CD4-positive, alpha-beta T cell treated with Interleukin-17A for 1 hour (primary cell): Measurements from ENCODE around the gene E2F4.
A peak's percentile ranks its signal among the peaks of the same experiment; 100 is the strongest.

Source experiments
- DNase-seq: peaks from one replicate; pipeline ENCODE4 v3.0.0-alpha.2; 2020

E2F4 gene

GRCh38 chr16:67212766-67213165 is 20.8 kb downstream of the E2F4 start:
- DNase-seq, result no peak

DNA sequence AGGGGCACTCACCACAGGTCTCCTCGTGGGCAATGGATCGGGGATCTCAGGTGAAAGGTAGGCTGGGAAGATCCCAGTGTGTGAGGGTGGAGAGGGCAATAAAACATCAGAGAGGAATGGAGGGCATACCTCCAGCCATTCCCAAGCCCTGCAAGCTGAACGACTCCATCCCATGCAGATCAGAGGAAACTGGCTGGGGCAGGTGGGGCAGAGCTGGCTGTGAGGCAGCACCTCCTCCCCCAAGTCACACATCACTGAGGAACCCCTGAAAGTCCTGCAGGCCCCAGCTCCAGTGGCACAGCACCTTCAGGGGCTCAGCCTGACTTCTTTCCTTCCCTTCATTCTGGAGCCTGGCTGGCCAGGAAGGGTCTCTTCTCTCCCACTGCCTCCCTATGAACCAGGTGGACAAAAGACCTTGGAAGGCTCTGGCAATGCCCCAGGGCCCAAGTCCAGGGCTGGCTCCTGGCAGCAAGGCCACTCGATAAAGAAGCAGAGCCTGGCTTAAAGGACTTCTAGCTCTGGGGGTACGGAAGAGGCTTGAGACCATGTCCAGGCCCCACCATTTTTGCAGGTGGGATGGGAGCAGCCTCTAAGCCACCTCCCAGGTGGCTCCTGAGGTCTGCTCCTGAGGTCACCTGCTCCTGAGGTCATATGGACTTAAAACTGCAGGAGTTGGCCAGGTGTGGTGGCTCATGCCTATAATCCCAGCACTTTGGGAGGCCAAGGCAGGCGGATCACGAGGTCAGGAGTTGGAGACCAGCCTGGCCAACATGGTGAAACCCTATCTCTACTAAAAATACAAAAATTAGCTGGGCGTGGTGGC is 21.5 kb downstream of the E2F4 start:
- DNase-seq, result no peak

DNA sequence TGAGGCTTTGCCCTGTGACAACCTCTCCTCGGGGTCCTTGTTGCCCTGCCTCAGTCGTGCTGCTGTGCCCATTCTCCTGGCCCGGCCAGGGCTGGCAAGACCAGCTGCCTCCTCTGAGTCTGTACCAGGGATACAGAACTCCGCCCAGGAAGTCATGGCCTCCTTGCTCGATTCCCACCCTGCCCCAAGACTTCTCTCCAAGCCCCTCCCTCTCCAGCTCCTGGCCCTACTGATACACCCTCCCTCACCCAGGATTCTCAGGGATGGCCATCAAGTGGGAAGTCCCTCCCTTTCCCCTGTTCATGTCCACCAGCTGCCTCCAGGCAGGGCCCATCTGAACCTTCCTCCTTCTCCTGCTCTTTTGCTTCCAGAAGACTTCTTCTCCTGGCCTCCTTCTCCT is 23.8 kb downstream of the E2F4 start:
- no peak for DNase-seq

- no peak for DNase-seq
These were observed 24.9 kb downstream of the E2F4 start for GRCh38 chr16:67216612-67217490.

DNA sequence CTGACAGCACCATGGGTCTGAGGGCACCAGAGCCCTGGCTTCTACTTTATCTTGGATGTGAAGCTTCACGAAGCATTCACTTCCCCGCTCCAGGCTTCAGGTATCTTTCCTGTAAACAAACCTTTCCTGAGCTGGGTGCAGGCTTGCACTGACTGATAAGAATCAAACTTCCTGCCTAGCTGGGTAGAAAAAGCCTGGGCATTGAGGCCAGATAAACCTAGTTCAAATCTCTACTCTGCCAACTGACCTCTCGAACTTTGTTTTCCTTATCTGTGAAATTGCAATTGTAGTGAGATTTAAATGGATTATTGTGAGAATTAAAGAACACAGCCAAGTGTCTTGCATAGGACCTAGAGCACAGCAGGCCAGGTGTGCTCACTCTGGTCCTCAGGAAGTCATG is 32.0 kb downstream of the E2F4 start:
- no peak for DNase-seq

- DNase-seq, result no peak
These were observed 34.4 kb downstream of the E2F4 start for GRCh38 chr16:67226295-67226803.

DNA sequence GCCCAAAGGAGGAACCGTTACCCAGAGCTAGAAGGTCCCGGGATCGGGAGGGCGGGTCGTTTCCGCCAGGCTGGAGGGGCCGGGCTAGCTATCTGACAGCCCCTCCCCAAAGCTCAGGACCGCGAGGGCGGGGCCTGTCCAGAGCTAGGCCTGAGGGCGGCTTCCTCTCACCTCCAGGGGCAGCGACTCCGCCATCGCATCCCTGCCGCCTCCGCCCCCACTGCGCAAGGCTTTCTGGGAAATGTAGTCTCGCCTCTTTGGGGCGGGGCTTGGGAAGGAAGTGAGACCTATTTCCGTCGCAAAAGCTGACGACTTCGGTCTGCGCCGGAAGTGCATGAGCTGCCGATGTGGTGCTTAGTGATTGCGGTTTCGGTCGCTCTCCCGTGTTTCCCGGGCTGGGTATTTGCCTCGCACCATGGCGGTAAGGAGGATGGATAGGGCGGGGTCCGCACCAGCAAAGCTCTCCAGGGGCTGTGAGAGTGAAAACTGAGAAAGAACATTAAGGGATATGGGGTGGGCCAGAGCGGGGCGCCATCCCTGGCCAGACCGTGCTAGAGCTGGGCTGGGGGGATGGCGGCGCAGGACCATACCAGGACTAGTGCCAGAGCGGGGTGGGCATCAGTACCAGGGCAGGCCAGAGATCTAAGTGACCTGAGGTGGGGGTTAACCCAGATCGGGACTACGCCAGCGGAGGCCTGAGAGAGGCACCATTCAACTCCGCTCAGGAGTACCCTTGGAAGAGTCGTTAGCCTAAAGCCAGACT is 35.0 kb downstream of the E2F4 start, which contains the start of gene TMEM208:
TMEM208 (plus strand) TSS at position 327 of the 763 bp plus-strand sequence; CDS start at position 416, 89 bp downstream.
- peak; percentile 98 for DNase-seq

- no peak for DNase-seq
These were observed 35.6 kb downstream of the E2F4 start for GRCh38 chr16:67227567-67227921.

DNA sequence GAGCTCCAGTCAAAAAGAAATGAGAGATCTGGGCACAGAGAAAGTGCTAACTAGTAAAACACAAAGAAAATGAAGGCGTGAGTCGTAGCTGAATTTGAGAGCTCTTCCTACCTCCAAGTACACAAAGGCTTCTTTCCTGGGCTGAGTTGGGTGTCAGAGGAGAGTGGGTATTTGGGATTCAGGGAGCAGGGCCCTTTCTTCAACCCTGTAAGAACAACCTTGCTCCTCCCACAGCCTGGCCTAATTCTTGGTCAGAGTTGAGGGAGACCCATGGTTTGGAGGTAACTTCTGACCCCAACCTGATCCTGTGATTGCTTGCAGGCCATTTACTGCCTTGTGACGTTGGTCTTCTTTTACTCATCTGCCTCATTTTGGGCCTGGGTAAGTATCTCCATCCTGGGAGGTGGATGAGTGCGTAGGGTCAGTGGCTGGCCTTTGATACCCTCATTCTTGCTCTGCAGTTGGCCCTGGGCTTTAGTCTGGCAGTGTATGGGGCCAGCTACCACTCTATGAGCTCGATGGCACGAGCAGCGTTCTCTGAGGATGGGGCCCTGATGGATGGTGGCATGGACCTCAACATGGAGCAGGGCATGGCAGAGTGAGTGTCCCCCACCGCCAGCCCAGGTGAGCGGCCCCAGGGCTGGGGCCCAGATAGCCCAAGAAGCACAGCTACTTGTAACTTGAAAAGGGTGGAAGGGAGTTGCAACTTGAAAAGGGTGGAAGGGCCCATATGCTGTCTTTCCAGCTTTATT is 36.3 kb downstream of the E2F4 start:
- no peak for DNase-seq

- no peak for DNase-seq
These were observed 37.0 kb downstream of the E2F4 start for GRCh38 chr16:67228905-67229304.

GRCh38 chr16:67229906-67230808 is 38.2 kb downstream of the E2F4 start:
- DNase-seq, result no peak

- no peak for DNase-seq
These were observed 39.1 kb downstream of the E2F4 start for GRCh38 chr16:67230809-67231660.

GRCh38 chr16:67233596-67233995 is 41.6 kb downstream of the E2F4 start:
- DNase-seq, result no peak

DNA sequence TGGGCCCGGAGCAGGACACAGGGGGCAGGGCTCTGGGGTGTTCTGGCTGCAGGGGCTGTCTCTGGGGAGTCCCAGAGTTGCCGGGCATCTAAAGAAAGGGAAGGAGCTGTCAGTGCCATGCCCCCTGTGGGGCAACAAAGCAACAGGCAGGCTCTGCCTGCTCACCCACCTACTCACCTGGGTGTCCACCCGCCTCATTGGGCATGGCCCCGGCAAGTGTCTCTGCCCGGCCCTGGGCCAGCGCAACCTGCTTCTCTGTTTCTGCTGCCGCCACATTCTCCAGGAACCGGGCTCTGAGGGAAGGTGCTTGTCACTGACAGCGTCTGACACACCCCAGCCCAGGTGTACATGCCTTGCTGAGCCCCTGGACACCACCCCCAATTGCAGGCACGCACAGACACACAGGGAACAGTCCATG is 42.2 kb downstream of the E2F4 start:
- no peak for DNase-seq

GRCh38 chr16:67235816-67236562 is 44.0 kb downstream of the E2F4 start:
- peak; percentile 80 for DNase-seq

- peak; percentile 87 for DNase-seq
These were observed 44.8 kb downstream of the E2F4 start for GRCh38 chr16:67236563-67237395.

- no peak for DNase-seq
These were observed 45.7 kb downstream of the E2F4 start for GRCh38 chr16:67237396-67238277.

DNA sequence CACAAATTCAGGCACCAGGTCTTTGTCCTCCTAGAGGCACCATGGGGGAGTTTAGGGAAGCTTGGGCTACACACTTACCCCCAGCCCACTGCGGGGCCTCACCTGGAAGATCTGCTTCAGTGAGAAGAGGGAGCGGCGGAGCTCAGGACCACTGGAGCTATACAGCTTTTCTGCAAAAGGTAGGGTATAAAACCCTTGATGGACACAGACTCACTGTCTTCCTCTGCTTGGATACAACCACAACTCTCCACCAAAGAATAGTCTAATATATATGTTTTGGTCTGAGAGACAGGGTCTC is 46.3 kb downstream of the E2F4 start:
- no peak for DNase-seq
